ENCODE measurements around the gene ARHGAP32.
"Not testable (repeated sequence)": the region's sequence is repeated elsewhere in the genome, so short reads cannot be mapped to it uniquely, and the experiment has no call there.

ARHGAP32 gene

DNA sequence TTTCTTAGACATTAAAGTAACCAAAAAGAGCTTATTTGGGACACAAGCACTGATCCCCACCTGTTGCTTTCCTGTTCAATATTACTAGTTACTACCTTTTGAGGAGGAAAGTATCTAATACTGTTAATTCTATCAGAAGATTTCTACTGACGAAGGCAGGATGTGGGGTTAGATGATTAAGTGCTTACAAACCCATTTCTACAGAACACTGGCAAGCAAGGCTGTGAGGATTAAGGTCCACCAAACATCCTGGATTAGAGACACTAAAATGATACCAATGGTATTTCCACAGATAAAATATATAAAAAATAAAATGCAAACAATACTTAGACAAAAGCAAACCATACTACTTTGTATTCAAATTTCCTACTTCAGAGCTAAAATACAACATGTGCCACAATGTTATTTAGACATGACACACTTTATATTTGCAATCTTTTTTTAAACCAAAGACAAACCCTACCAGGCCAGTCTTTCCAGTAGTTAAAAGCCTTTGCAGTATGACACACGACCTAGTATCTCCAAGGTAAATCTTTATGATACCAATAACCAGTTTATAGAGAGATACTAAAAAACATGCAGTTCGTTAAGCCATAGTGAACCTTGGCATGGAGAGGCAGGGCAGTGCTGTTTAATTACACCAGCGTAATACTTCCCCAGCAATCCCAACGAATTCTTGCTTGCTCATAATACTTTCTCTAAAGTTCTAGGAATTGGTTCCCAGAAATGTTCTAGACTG is 178.2 kb downstream of the ARHGAP32 start:
- DNase-seq = no peak

DNA sequence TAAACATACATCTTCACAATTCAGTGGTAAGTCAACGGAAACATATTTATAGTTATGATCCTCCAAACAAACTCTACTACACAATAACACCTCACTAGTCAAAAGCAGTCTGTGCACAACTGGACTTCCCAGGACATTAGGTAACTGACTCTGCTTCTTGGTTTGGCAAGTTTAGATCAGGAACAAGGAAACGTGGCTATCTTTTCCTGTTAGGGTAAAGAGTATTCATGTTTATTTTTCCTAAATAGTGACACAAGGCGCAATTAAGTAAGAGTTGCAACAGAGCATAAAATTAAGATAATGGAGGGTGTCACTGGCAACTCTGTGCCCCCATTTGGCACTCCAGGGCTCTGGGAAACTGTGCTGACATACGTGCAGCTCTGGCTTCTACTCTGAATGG is 179.2 kb downstream of the ARHGAP32 start:
- DNase-seq = no peak

- DNase-seq = no peak
These were observed 186.0 kb downstream of the ARHGAP32 start for GRCh38 chr11:129006161-129006560.

DNA sequence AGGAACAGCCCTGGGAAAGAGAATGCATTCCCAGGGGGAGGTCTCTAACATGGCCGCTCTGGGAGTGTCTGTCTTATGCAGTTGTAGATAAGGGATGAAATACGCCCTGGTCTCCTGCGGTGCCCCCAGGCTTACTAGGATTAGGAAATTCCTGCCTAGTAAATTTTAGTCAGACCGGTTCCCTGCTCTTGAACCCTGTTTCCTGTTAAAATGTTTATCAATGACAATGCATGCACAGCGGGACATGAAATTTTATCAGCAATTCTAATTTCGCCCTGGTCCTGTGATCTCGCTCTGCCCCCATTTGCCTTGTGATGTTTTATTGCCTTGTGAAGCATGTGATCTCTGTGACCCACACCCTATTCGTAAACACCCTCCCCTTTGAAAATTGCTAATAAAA is 193.0 kb downstream of the ARHGAP32 start:
- not testable (repeated sequence) for DNase-seq

DNA sequence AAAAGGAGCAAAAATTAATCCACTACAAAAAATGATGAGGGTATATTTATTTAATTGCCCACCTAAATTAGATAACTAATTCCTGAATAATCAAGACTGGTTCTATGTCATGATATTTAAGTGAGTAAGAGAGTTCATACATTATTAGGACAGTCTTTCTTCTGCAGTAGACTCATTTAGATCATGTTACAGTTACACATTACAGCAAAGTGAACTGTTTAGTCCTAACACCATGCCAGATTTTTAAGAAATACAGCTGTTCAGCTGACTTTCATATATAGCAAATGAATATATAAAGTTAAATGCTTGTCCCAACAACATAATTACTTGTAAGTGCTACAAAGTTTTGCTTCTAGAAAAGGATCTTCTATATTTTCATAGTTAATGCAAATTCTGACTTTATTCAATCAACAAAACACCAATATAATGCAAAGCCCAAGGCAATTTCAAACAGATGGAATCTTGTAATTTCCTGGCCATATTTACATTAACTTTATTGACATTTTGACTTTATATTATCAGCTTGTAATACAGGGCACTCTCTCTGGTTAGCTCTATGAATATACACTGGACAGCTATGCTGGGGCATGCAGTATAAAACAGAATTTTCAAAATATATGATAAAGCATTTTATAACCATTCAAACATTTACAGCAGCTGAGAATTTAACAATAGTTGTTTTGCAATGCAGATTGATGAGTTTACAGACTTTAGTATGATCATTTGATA is 203.7 kb downstream of the ARHGAP32 start:
- DNase-seq = no peak

DNA sequence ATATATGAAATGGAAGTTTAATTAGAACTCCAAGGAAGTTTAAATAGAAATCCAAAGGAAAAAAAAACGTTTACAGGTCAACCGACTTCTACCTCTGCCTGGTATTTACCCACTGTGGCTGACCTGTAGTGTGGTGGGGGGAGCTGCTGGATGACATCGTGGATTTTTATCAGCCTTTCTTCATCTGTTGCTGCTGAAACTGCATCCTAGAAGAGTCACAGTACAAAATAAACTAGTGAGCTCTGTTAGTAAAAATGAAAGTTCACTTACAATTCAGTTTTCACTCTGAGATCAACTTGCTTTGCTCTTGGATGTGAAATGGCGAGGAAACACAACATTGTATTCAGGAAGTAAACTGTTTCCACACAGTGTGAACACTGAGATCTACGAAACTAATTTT is 206.2 kb downstream of the ARHGAP32 start:
- DNase-seq = no peak

GRCh38 chr11:128983023-128983422 is 209.1 kb downstream of the ARHGAP32 start:
- DNase-seq = no peak

DNA sequence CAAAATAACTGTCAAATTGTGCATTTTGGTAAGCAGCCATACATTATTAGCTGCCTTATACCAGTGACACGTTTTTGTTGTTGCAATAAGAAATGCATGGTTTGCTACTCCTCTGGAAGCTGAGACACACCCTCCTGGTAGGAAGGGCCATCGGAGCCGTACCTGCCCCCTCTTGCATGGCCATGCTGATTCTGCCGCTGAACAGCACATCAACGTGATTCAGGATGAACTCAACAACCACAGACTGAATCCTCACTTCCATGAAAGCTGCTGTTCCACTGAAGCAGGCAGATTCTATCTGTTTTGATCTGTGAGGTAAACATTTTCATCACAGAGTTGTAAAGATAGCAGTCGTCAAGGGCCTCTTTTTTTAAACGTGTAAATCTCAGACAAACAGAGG is 210.9 kb downstream of the ARHGAP32 start:
- DNase-seq = no peak

DNA sequence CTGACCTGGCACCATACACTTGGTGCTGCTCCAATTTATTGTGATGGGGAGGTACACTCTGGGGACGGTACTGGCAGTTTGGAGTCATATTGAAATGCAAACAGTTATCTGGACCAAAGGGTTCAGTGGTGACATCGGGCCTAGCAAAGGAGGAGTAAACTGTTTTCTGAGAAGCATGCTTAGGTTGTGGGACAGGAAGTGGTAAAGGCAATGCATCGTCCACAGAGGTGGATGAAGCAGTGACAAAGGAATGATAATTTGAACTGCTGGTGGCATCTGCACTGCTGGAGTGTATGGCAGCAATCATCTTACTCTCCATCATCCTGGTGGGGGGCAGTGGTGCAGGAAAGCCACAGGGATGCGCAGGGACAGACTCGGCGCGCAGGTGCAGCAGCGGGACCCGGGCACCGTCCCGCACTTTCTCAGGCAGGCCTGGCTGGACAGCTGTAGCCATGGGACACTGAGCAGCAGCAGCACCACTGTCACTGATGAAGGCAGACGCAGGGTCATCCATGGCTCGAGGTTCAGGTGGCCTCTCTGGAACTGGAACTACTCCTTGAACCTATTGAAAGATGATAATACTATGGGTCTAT is 221.4 kb downstream of the ARHGAP32 start:
- DNase-seq = no peak

- no peak for DNase-seq
These were observed 223.2 kb downstream of the ARHGAP32 start for GRCh38 chr11:128968916-128969315.

DNA sequence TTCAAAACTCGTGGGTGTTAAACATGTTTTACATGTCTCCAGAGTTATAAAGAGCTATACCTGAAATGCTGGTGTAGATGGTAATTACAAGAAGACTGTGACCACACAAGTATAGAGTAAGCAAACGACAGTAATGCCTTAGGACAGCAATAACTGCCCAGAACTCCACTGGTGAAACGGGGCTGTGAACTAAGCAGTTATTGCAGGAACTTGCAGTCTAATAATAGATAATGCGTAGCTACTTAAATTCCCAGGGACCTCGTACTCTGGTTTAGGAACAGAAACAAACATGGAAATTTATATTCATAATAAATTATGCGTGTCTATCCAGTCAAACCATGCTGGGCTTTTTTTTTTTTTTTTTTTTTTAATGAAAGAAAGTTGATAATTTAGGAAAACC is 224.5 kb downstream of the ARHGAP32 start:
- no peak for DNase-seq

GRCh38 chr11:128965485-128965884 is 226.6 kb downstream of the ARHGAP32 start:
- DNase-seq = no peak

DNA sequence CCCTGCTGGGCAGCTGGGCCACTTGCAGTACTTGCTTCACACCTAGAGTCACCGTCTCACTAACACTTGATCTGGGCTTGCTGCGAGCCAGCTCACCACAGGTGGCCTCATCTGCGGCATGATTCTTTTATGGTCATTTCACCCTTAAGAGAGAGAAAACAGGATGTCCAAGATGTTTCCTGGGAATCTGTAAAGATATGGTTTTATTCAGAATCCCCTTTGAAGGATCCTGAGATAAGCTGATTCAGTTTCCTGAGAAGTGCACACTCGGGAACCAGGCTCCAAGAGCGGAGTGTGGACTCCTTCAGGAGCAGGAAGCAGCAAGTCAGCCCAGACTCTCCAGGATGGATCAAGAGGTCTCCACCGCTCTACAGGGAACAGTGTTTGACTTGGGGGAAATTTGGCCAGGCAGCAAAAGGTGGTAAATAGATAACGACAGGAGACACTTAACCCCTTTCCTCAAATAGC is 227.6 kb downstream of the ARHGAP32 start:
- DNase-seq = no peak

- DNase-seq = no peak
These were observed 228.3 kb downstream of the ARHGAP32 start for GRCh38 chr11:128963744-128964325.

DNA sequence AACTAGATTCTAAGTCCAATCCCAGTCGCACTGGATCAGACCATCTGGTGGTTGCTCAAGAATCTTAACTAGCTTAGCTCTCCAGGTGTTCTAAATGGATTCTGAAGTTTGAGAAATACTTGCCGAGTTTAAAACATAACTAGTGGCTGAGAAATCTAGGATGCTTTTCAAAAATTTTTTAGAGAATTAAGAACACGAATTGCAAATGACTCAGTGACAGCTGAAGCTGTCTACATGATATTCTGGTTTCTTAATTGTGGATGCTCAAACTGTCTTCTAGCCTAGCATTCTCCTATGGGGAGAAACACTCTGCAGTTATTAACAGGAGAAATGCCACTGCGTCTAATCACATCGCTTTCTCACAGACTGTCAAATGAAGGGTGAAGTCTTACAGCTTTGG is 229.2 kb downstream of the ARHGAP32 start:
- no peak for DNase-seq

- DNase-seq = no peak
These were observed 230.5 kb downstream of the ARHGAP32 start for GRCh38 chr11:128961645-128962044.

- DNase-seq = no peak
These were observed 235.0 kb downstream of the ARHGAP32 start for GRCh38 chr11:128957202-128957482.

DNA sequence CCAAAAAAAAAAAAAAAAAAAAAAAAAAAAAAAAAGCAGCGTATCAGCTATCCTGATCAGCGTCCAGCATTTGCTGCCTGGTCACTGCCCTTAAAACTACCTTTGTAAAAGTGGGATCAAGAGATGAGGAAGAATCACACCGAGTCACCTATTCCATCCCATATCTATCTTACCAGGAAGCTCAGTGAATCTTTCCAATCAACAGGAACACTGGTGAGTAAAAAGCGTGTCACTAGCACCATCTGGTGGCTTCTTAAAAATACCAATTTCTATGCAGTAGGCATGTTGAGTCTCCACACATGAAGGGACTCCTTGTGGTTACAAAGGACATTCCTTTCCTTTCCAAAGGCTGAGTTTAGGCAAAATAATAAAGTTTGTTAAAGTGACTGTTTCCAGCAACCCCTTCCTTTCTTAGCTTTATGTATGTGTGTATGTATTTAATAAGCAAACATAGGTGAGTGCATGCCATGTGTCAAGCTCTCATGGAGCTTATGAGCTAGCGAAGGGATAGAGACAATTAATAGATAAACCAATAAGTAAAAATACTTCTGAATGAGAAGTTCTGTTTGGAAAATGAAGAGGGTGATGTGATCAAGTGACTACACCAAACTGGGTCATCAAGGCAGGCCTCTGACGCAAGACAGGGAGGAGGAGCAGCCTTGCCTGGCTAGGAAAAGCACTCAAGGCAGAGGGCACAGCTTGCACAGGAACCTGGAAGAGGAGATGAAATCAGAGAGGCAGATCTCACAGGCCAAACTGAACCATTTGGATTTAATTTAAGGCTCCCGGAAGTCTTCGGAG is 235.5 kb downstream of the ARHGAP32 start:
- no peak for DNase-seq

- no peak for DNase-seq
These were observed 236.5 kb downstream of the ARHGAP32 start for GRCh38 chr11:128955636-128956035.

- DNase-seq = no peak
These were observed 239.0 kb downstream of the ARHGAP32 start for GRCh38 chr11:128953151-128953550.

GRCh38 chr11:128949791-128950454 is 242.2 kb downstream of the ARHGAP32 start:
- DNase-seq = no peak

DNA sequence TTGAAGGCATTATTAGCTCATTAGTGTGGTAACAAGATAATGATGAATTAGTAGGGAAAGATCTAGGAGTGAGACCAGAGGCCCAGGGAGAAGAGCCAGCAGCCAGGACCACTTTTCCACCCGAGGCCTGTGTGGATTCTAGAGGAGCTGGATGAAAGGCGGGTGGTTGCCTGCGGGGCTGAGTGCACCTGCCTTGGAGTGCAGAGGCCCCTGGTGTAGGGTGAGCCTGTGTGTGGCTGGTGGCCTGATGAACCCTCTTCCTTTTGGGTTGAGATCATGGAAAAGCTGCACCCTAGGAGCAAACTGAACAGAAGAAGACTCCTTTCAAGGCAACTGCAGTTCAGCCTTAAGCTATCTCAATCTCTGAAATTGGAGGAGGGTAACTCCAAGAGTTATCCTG is 243.5 kb downstream of the ARHGAP32 start:
- no peak for DNase-seq
